ENCODE measurements around the gene SLC25A28.

GRCh38 chr10:99615426-99615825, 4.8 kb downstream of the SLC25A28 start:
- TF ChIP-seq POLR2A (IDR thresholded peaks at IDR 0.05) (no peak), CTCF (IDR thresholded peaks at IDR 0.05) (no peak)
